ENCODE data around the gene TMEM245. TPM values are rescaled to one million over a fixed set of nuclear protein-coding genes. Genes with fewer than 3 reads are reported as not detected.
A peak's percentile ranks its signal among the peaks of the same experiment; 100 is the strongest.

TMEM245 gene
- total RNA-seq, 2 experiments from 2014 or later, result 22.6 to 24.4 TPM

DNA sequence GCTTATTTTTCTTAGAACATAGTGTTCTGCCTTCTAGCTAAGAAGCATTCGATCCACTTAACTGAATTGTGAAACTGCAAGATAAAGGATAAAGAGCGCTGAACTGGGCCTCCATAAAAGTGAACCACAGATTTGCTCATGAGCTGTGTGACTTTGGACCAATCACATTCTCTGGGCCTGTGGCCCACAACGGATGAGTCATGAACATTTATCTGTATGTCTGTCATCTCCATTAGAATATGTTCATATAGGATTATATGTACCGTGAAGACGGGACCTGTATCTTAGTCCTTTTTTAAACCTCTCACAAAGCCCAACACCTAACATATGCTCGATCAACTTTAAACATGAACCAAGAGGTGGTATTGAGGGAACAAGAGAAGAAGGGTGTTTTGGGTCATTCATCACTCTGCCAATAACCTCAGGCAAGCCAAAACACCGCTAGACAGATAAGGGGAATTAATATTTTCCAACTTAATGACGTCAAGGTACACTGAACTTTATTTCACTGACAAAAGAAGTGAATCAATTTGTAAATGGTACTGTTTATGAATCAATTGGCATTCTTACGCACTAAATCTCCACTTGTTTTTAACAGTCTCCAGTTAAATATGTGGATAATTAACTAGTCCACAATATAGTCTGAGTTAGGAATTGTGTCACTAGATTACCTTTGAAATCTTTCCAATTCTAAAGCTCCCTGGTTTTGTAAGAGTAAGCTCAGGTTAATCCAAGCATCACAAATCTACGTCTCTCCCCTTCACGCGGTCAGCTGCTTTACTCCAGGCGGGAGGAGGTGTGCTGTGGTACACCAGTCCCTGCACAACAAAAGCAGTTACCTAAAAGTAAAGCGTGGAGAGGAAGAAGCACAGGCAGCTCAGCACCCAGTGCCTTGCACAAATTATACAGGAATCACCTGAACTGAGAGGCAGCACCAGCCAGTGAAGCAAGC lies 1.6 kb downstream of the TMEM245 start:
- peak overlapping the region; percentile 94 for H3K4me3 ChIP-seq (ENCODE audit: low read length)
- CTCF ChIA-PET, result interaction anchor here (0.7 to 0.8 kb wide), 2 partner anchors 9 to 37 kb away, joined by 3 to 4 read pairs; no protein-coding TSS in a partner anchor

DNA sequence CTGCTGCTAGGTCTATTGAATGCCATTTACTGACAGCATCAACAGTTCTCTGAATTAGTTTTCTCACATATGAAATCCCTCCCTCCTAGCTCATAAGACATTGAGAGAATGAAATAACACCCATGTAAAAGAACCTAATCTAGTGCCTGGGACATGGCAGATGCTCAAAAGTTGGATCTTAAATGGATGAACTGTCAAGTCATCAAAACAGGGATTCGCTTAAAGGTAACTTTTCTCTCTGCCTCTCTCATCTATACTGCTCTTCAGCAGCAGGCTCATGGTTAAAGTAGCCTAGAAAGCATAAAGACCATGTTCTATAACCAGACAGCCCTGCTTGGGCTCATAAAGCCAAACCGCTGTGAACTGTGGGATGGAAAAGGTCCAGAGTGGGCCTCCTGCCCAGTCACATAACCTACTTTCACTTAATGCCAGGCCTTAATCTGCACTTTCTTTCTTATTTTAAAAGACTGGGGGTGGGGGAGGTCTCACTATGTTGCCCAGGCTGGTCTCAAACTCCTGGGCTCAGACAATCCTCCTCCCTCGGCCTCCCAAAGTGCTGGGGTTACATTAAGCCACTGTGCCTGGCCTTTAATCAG lies 3.7 kb downstream of the TMEM245 start:
- Histone ChIP-seq H3K27ac (ENCODE audit: low read depth in 1 of 2, low read length in 2 of 2) (no peak overlapping the region), H3K9me3 (ENCODE audit: control insufficient read depth in 1 of 2, insufficient read depth in 1 of 2, low read length in 2 of 2) (no peaks in the 10 kb centered on the region), H3K27me3 (ENCODE audit: control insufficient read depth in 1 of 2, insufficient read depth in 2 of 2, low read length in 2 of 2) (no peaks in the 10 kb centered on the region), H3K36me3 (ENCODE audit: insufficient read depth, low read length) (no peaks in the 10 kb centered on the region), H3K4me1 (ENCODE audit: insufficient read depth, low read length) (peaks cover 65% of the 10 kb centered on the region), H3K4me3 (ENCODE audit: low read length) (no peak overlapping the region)
- Mint-ChIP-seq H3K4me3 (peak overlapping the region; percentile 45), H3K36me3 (ENCODE audit: low read depth) (peaks cover 31% of the 10 kb centered on the region), H3K27ac (peak overlapping the region; percentile 75), H3K27me3 (no peaks in the 10 kb centered on the region), H3K4me1 (ENCODE audit: low read depth) (peaks cover 74% of the 10 kb centered on the region), H3K9me3 (no peaks in the 10 kb centered on the region)
- intact Hi-C loops (cut with DNase I, micrococcal nuclease), result loop anchor here (5.0 kb wide), 3 partner anchors 34 to 184 kb away; partner anchors contain the start of genes ABITRAM (in 1 of the 2) and ELP1 (in 1 of the 2)
- ATAC-seq (ENCODE audit: poor library complexity), result no peak
- DNase-seq, result no peak
- ChIA-PET POLR2A (no interaction called here), CTCF (no interaction called here)
- TF ChIP-seq, protein P1, sequence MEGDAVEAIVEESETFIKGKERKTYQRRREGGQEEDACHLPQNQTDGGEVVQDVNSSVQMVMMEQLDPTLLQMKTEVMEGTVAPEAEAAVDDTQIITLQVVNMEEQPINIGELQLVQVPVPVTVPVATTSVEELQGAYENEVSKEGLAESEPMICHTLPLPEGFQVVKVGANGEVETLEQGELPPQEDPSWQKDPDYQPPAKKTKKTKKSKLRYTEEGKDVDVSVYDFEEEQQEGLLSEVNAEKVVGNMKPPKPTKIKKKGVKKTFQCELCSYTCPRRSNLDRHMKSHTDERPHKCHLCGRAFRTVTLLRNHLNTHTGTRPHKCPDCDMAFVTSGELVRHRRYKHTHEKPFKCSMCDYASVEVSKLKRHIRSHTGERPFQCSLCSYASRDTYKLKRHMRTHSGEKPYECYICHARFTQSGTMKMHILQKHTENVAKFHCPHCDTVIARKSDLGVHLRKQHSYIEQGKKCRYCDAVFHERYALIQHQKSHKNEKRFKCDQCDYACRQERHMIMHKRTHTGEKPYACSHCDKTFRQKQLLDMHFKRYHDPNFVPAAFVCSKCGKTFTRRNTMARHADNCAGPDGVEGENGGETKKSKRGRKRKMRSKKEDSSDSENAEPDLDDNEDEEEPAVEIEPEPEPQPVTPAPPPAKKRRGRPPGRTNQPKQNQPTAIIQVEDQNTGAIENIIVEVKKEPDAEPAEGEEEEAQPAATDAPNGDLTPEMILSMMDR (IDR thresholded peaks at IDR 0.05), result no peak

More for the DNA sequence above, 1.6 kb downstream of the TMEM245 start:
- Mint-ChIP-seq H3K4me1 (ENCODE audit: low read depth) (peaks cover 54% of the 10 kb centered on the region), H3K36me3 (ENCODE audit: low read depth) (peaks cover 31% of the 10 kb centered on the region), H3K4me3 (peak overlapping the region; percentile 97), H3K9me3 (no peaks in the 10 kb centered on the region), H3K27me3 (no peaks in the 10 kb centered on the region), H3K27ac (peak overlapping the region; percentile 84)
- no peaks in the 10 kb centered on the region for H3K36me3 ChIP-seq (ENCODE audit: insufficient read depth, low read length)
- no peak overlapping the region for H3K27ac ChIP-seq (ENCODE audit: low read depth in 1 of 2, low read length in 2 of 2)
- TF ChIP-seq, protein P1 (IDR thresholded peaks at IDR 0.05), result no peak
- H3K4me1 ChIP-seq (ENCODE audit: insufficient read depth, low read length), result peaks cover 58% of the 10 kb centered on the region
- POLR2A ChIA-PET, result interaction anchor here (0.7 to 3.4 kb wide), 10 partner anchors 9 to 184 kb away, joined by 3 to 31 read pairs (median 8); partner anchors contain the start of genes ABITRAM and ELP1
- peak; percentile 10 for ATAC-seq (ENCODE audit: poor library complexity)
- H3K27me3 ChIP-seq (ENCODE audit: control insufficient read depth in 1 of 2, insufficient read depth in 2 of 2, low read length in 2 of 2), result no peaks in the 10 kb centered on the region
- intact Hi-C loops (cut with DNase I, micrococcal nuclease), result loop anchor here (2.0 to 5.0 kb wide), 6 partner anchors 15 to 186 kb away; partner anchors contain the start of genes ABITRAM (in 1 of the 2) and ELP1 (in 1 of the 2)
- peak in 11 of 14 experiments; percentile 15 to 69 (median 40) for DNase-seq
- H3K9me3 ChIP-seq (ENCODE audit: control insufficient read depth in 1 of 2, insufficient read depth in 1 of 2, low read length in 2 of 2), result no peaks in the 10 kb centered on the region

DNA sequence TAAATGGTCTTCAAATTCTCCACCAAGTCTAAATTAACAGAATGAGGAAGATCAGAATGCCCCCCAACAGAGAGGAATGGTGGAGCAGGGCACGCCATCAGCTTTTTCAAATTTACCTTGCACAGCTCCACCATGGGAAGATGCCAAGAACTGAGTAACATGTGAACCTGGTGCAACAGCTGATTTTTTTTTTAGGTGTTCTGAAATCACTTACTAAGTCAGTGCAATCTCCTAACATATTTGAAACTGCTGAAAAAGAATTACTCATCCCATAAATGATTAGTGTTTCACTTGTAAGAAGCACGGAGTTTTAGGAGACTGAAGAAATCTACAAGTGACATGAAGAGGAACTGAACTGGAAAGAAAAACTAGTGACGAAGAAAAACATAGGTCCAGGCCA lies 5.1 kb downstream of the TMEM245 start:
- POLR2A ChIA-PET, result no interaction called here
- DNase-seq (no peak), ATAC-seq (ENCODE audit: poor library complexity) (no peak)
- H3K27ac ChIP-seq (ENCODE audit: low read depth in 1 of 2, low read length in 2 of 2), result no peak overlapping the region
- TF ChIP-seq, protein P1 (IDR thresholded peaks at IDR 0.05), result no peak
- no peaks in the 10 kb centered on the region for H3K27me3 ChIP-seq (ENCODE audit: control insufficient read depth in 1 of 2, insufficient read depth in 2 of 2, low read length in 2 of 2)
- H3K4me1 Mint-ChIP-seq (ENCODE audit: low read depth), result peaks cover 81% of the 10 kb centered on the region
- peaks cover 31% of the 10 kb centered on the region for H3K36me3 Mint-ChIP-seq (ENCODE audit: low read depth)
- H3K9me3 Mint-ChIP-seq, result no peaks in the 10 kb centered on the region
- intact Hi-C loops (cut with DNase I, micrococcal nuclease), result loop anchor here (5.0 kb wide), 4 partner anchors 32 to 182 kb away; partner anchors contain the start of genes ABITRAM (in 1 of the 2), CTNNAL1 (in 1 of the 2) and ELP1 (in 1 of the 2)
- H3K27me3 Mint-ChIP-seq, result no peaks in the 10 kb centered on the region
- peaks cover 62% of the 10 kb centered on the region for H3K4me1 ChIP-seq (ENCODE audit: insufficient read depth, low read length)
- peak overlapping the region; percentile 90 for H3K27ac Mint-ChIP-seq
- no peaks in the 10 kb centered on the region for H3K9me3 ChIP-seq (ENCODE audit: control insufficient read depth in 1 of 2, insufficient read depth in 1 of 2, low read length in 2 of 2)
- no peaks in the 10 kb centered on the region for H3K36me3 ChIP-seq (ENCODE audit: insufficient read depth, low read length)
- CTCF ChIA-PET, result interaction anchor here (1.0 kb wide), 1 partner anchor 105 kb away, joined by 3 read pairs; no protein-coding TSS in a partner anchor
- peak overlapping the region; percentile 17 for H3K4me3 Mint-ChIP-seq
- no peak overlapping the region for H3K4me3 ChIP-seq (ENCODE audit: low read length)
